HepG2 (cell line): ENCODE measurements around the gene MXRA7. TPM values are rescaled to one million over a fixed set of nuclear protein-coding genes. Genes with fewer than 3 reads are reported as not detected.

ENCODE experiments used
- ARNT2 ChIP-seq: sonication (generic); formaldehyde crosslinking; IDR thresholded peaks from 2 replicates; pipeline ENCODE4 v1.8.0; 2022; ENCODE audit warnings: mild to moderate bottlenecking, low read depth, missing genetic modification reagents, moderate library complexity
- GZF1 ChIP-seq: sonication (generic); formaldehyde crosslinking; IDR thresholded peaks from 2 replicates; pipeline ENCODE4 v1.5.1; 2020; ENCODE audit warnings: mild to moderate bottlenecking, missing genetic modification reagents
- IRF2 ChIP-seq: IDR thresholded peaks from 2 replicates; pipeline ENCODE4 v1.6.1; 2018; ENCODE audit warnings: missing genetic modification reagents, missing compliant biosample characterization
- ISL2 ChIP-seq: sonication (generic); formaldehyde crosslinking; IDR thresholded peaks from 2 replicates; pipeline ENCODE4 v1.5.0; 2020; ENCODE audit warnings: missing genetic modification reagents
- KDM5A ChIP-seq: fragments of 200-600 bp; sonication (generic); IDR thresholded peaks from 2 replicates; pipeline ENCODE4 v1.7.0; 2018; ENCODE audit warnings: antibody characterized with exemption, mild to moderate bottlenecking, low read length, borderline replicate concordance
- MED1 ChIP-seq: sonication (generic); formaldehyde crosslinking; IDR thresholded peaks from 2 replicates; pipeline ENCODE4 v1.4.0; 2020; ENCODE audit warnings: missing genetic modification reagents
- NFATC3 ChIP-seq: sonication (generic); formaldehyde crosslinking; IDR thresholded peaks from 2 replicates; pipeline ENCODE4 v1.5.1; 2020; ENCODE audit warnings: mild to moderate bottlenecking, missing genetic modification reagents
- NFYC ChIP-seq: IDR thresholded peaks from 2 replicates; pipeline ENCODE4 v1.6.1; 2016; ENCODE audit warnings: missing genetic modification reagents, missing compliant biosample characterization
- NKX3-1 ChIP-seq: sonication (generic); formaldehyde crosslinking; IDR thresholded peaks from 2 replicates; pipeline ENCODE4 v1.5.0; 2020; ENCODE audit warnings: missing genetic modification reagents
- NR2C2 ChIP-seq: sonication (generic); formaldehyde crosslinking; IDR thresholded peaks from 2 replicates; pipeline ENCODE4 v1.4.0; 2020; ENCODE audit warnings: missing genetic modification reagents, mild to moderate bottlenecking, moderate library complexity, borderline replicate concordance
- ONECUT2 ChIP-seq: sonication (generic); formaldehyde crosslinking; IDR thresholded peaks from 2 replicates; pipeline ENCODE4 v1.4.0; 2020; ENCODE audit warnings: missing genetic modification reagents
- PITX1 ChIP-seq: sonication (generic); formaldehyde crosslinking; IDR thresholded peaks from 2 replicates; pipeline ENCODE4 v1.5.1; 2020; ENCODE audit warnings: mild to moderate bottlenecking, missing genetic modification reagents
- RARA ChIP-seq: IDR thresholded peaks from 2 replicates; pipeline ENCODE4 v1.6.1; 2016; ENCODE audit warnings: missing genetic modification reagents, missing compliant biosample characterization
- REPIN1 ChIP-seq: sonication (generic); formaldehyde crosslinking; IDR thresholded peaks from 2 replicates; pipeline ENCODE4 v1.8.0; 2022; ENCODE audit warnings: missing genetic modification reagents, low read depth, mild to moderate bottlenecking, borderline replicate concordance
- TCF7 ChIP-seq: sonication (generic); IDR thresholded peaks from 2 replicates; pipeline ENCODE4 v1.6.1; 2016; ENCODE audit warnings: antibody characterized with exemption, low read depth
- ZBTB21 ChIP-seq: sonication (generic); formaldehyde crosslinking; IDR thresholded peaks from 2 replicates; pipeline ENCODE4 v1.4.0; 2020; ENCODE audit warnings: missing genetic modification reagents
- ZNF17 ChIP-seq: sonication (generic); formaldehyde crosslinking; IDR thresholded peaks from 2 replicates; pipeline ENCODE4 v1.5.0; 2020; ENCODE audit warnings: mild to moderate bottlenecking, missing genetic modification reagents
- ZNF276 ChIP-seq: sonication (generic); formaldehyde crosslinking; IDR thresholded peaks from 2 replicates; pipeline ENCODE4 v1.4.0; 2020; ENCODE audit warnings: mild to moderate bottlenecking, low read depth, missing genetic modification reagents
- ZNF30 ChIP-seq: sonication (generic); formaldehyde crosslinking; IDR thresholded peaks from 2 replicates; pipeline ENCODE4 v1.5.0; 2020; ENCODE audit warnings: mild to moderate bottlenecking, missing genetic modification reagents
- ZNF501 ChIP-seq: sonication (generic); formaldehyde crosslinking; IDR thresholded peaks from 2 replicates; pipeline ENCODE4 v1.5.1; 2020; ENCODE audit warnings: mild to moderate bottlenecking, moderate library complexity, missing genetic modification reagents
- ZNF564 ChIP-seq: sonication (generic); formaldehyde crosslinking; IDR thresholded peaks from 2 replicates; pipeline ENCODE4 v1.8.1; 2023; ENCODE audit warnings: mild to moderate bottlenecking, missing genetic modification reagents
- ZNF670 ChIP-seq: sonication (generic); formaldehyde crosslinking; IDR thresholded peaks from 2 replicates; pipeline ENCODE4 v1.8.0; 2022; ENCODE audit warnings: mild to moderate bottlenecking, missing genetic modification reagents, borderline replicate concordance
- ZNF766 ChIP-seq: sonication (generic); formaldehyde crosslinking; IDR thresholded peaks from 2 replicates; pipeline ENCODE4 v1.5.0; 2020; ENCODE audit warnings: missing genetic modification reagents, borderline replicate concordance
- polyA plus RNA-seq, 8 experiments: library from polyadenylated mRNA; depleted of rRNA in 3 of 8; stranded (reverse) in 7 of 8; unstranded in 1 of 8; fragments of >200 nt; fragmentation: Illumina TruSeq in 4 of 8; extraction: Trizol in 4 of 8; gene quantifications; 2 replicates each; pipeline versions ENCODE4 v1.2.1 to v1.2.3, GENCODE V29; 2011 to 2016; ENCODE audit warnings: low read depth in 4 of 8, missing spikeins in 1 of 8, mixed read lengths in 1 of 8; ENCODE audit not compliant: insufficient read depth in 1 of 8
- total RNA-seq, 5 experiments: library from RNA; depleted of rRNA; stranded (reverse); fragments of >200 nt; fragmentation: Illumina TruSeq; extraction: Trizol; gene quantifications; 2 replicates each; pipeline ENCODE4 v1.2.3, GENCODE V29; 2016; ENCODE audit warnings: low read depth in 1 of 5
- TF ChIP-seq, protein P1 (sequence below): sonication (generic); formaldehyde crosslinking; conservative IDR thresholded peaks from 2 replicates; pipeline ENCODE4 v1.4.0; 2020; ENCODE audit warnings: missing genetic modification reagents
- TF ChIP-seq, protein P2 (sequence below): sonication (generic); formaldehyde crosslinking; IDR thresholded peaks from 2 replicates; pipeline ENCODE4 v1.5.0; 2020; ENCODE audit warnings: missing genetic modification reagents
- TF ChIP-seq, protein P3 (sequence below): sonication (generic); formaldehyde crosslinking; IDR thresholded peaks from 2 replicates; pipeline ENCODE4 v1.5.0; 2020; ENCODE audit warnings: mild to moderate bottlenecking, missing genetic modification reagents, borderline replicate concordance

MXRA7 gene
- total and polyA plus RNA-seq, 2 of the 13 experiments (the other 11 are each of a cell fraction or from before 2014, with no cell fraction given) = 44.8 to 112 TPM

DNA sequence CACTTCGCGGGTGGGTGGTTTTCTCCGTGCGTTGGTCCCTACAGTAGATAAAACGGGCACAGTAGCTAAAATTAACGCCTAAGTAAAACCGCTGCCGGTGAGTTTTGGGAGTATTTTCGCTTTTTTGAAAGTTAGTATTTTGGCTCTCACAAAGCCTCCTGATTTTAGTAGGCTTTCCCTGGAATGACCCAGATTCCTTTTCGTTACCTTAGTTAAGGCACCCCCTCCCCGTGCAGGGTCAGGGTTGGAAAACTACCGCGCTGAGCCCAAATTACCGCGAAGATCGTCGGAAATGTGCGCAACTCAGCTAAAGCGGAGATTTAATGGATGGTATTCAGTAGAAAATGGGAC is 38.9 kb downstream of the MXRA7 start (continued):
- TF ChIP-seq RARA (CRISPR knock-in tag) (no peak), ZNF670 (CRISPR knock-in tag) (no peak), ZNF17 (CRISPR knock-in tag) (no peak), ARNT2 (0 out of 2 replicates have a peak, but pooled peaks have one; percentile 21), ZNF276 (CRISPR knock-in tag) (peak; percentile 54; the same call in 1 of the 2 replicates), PITX1 (CRISPR knock-in tag) (no peak), ZNF564 (CRISPR knock-in tag) (no peak), ISL2 (CRISPR knock-in tag) (0 out of 2 replicates have a peak, but pooled peaks have one; percentile 10), ZBTB21 (no peak), NKX3-1 (CRISPR knock-in tag) (peak; percentile 72), NR2C2 (CRISPR knock-in tag) (0 out of 2 replicates have a peak, but pooled peaks have one; percentile 4), KDM5A (peak; percentile 70; the same call in 1 of the 2 replicates), ONECUT2 (peak; percentile 54; the same call in 1 of the 2 replicates), MED1 (0 out of 2 replicates have a peak, but pooled peaks have one; percentile 12), ZNF30 (CRISPR knock-in tag) (no peak), ZNF501 (CRISPR knock-in tag) (peak; percentile 77), IRF2 (CRISPR knock-in tag) (no peak), ZNF766 (no peak), TCF7 (no peak), NFYC (CRISPR knock-in tag) (no peak), NFATC3 (CRISPR knock-in tag) (no peak; the same call in 1 of the 2 replicates), GZF1 (CRISPR knock-in tag) (no peak), REPIN1 (no peak)
- TF ChIP-seq, protein P1, sequence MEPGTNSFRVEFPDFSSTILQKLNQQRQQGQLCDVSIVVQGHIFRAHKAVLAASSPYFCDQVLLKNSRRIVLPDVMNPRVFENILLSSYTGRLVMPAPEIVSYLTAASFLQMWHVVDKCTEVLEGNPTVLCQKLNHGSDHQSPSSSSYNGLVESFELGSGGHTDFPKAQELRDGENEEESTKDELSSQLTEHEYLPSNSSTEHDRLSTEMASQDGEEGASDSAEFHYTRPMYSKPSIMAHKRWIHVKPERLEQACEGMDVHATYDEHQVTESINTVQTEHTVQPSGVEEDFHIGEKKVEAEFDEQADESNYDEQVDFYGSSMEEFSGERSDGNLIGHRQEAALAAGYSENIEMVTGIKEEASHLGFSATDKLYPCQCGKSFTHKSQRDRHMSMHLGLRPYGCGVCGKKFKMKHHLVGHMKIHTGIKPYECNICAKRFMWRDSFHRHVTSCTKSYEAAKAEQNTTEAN (CRISPR knock-in tag) = 0 out of 2 replicates have a peak, but pooled peaks have one; percentile 67
- TF ChIP-seq, protein P2, sequence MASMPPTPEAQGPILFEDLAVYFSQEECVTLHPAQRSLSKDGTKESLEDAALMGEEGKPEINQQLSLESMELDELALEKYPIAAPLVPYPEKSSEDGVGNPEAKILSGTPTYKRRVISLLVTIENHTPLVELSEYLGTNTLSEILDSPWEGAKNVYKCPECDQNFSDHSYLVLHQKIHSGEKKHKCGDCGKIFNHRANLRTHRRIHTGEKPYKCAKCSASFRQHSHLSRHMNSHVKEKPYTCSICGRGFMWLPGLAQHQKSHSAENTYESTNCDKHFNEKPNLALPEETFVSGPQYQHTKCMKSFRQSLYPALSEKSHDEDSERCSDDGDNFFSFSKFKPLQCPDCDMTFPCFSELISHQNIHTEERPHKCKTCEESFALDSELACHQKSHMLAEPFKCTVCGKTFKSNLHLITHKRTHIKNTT = no peak
- TF ChIP-seq, protein P3, sequence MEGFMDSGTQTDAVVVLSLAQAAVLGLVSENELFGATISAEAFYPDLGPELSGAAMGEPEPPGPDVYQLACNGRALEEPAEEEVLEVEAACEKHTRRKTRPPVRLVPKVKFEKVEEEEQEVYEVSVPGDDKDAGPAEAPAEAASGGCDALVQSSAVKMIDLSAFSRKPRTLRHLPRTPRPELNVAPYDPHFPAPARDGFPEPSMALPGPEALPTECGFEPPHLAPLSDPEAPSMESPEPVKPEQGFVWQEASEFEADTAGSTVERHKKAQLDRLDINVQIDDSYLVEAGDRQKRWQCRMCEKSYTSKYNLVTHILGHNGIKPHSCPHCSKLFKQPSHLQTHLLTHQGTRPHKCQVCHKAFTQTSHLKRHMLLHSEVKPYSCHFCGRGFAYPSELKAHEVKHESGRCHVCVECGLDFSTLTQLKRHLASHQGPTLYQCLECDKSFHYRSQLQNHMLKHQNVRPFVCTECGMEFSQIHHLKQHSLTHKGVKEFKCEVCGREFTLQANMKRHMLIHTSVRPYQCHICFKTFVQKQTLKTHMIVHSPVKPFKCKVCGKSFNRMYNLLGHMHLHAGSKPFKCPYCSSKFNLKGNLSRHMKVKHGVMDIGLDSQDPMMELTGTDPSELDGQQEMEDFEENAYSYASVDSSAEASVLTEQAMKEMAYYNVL (CRISPR knock-in tag) = peak; percentile 55; the same call in 1 of the 2 replicates
